Smooth muscle cell (in vitro differentiated cells): ENCODE data around the gene DNASE1L2. TPM values are rescaled to one million over a fixed set of nuclear protein-coding genes. Genes with fewer than 3 reads are reported as not detected.
A peak's percentile ranks its signal among the peaks of the same experiment; 100 is the strongest.

ENCODE experiments used
- DNase-seq: peaks from one replicate; lab custom pipeline; 2025; ENCODE audit not compliant: unreplicated experiment; lab: John Stamatoyannopoulos, UW
- H2AFZ ChIP-seq: fragments of 200-600 bp; sonication (generic); 2 replicates; pipeline ENCODE4 v1.6.0; 2016; ENCODE audit warnings: antibody characterized with exemption, low read depth, mild to moderate bottlenecking
- H3F3A ChIP-seq: fragments of 200-600 bp; sonication (generic); 2 replicates; pipeline ENCODE4 v1.6.0; 2017; ENCODE audit warnings: antibody characterized with exemption, low read depth
- H3K27ac ChIP-seq: fragments of 200-600 bp; sonication (generic); 2 replicates; pipeline ENCODE4 v1.5.1; 2016; ENCODE audit warnings: low read depth, mild to moderate bottlenecking
- H3K27me3 ChIP-seq: fragments of 200-600 bp; sonication (generic); 2 replicates; pipeline ENCODE4 v1.6.1; 2016; ENCODE audit warnings: low read depth, mild to moderate bottlenecking
- H3K36me3 ChIP-seq: fragments of 200-600 bp; sonication (generic); 2 replicates; pipeline ENCODE4 v1.5.1; 2016; ENCODE audit warnings: low read depth
- H3K4me1 ChIP-seq: fragments of 200-600 bp; sonication (generic); 2 replicates; pipeline ENCODE4 v1.5.1; 2016; ENCODE audit warnings: low read depth
- H3K4me2 ChIP-seq: fragments of 200-600 bp; sonication (generic); 2 replicates; pipeline ENCODE4 v1.6.0; 2016; ENCODE audit warnings: mild to moderate bottlenecking
- H3K4me3 ChIP-seq: fragments of 200-600 bp; sonication (generic); 2 replicates; pipeline ENCODE4 v1.5.1; 2016; ENCODE audit warnings: mild to moderate bottlenecking
- H3K79me2 ChIP-seq: fragments of 200-600 bp; sonication (generic); 2 replicates; pipeline ENCODE4 v1.6.0; 2016; ENCODE audit warnings: low read depth, mild to moderate bottlenecking
- H3K9ac ChIP-seq: fragments of 200-600 bp; sonication (generic); 2 replicates; pipeline ENCODE4 v1.6.0; 2016; ENCODE audit warnings: low read depth
- H3K9me3 ChIP-seq: fragments of 200-600 bp; sonication (generic); replicated peaks from 2 replicates; pipeline ENCODE4 v1.5.1; 2016; ENCODE audit warnings: low read depth
- H4K20me1 ChIP-seq: fragments of 200-600 bp; sonication (generic); 2 replicates; pipeline ENCODE4 v1.6.0; 2016; ENCODE audit warnings: low read depth
- CTCF ChIP-seq: fragments of 200-600 bp; sonication (generic); IDR thresholded peaks from 2 replicates; pipeline ENCODE4 v1.5.1; 2017; ENCODE audit warnings: borderline replicate concordance, mild to moderate bottlenecking, antibody characterized with exemption; ENCODE audit not compliant: insufficient read depth, poor library complexity, severe bottlenecking
- WGBS: methylation state at CpG from one replicate; pipeline ENCODE4 v1.1.7; 2016; ENCODE audit warnings: low lambda C conversion rate; 5-methylcytosine and 5-hydroxymethylcytosine counted together
- polyA plus RNA-seq: library from polyadenylated mRNA; unstranded; fragments of >200 nt; fragmentation: Nextera tagmentation; extraction: Ambion mirVana; gene quantifications from 2 replicates; pipeline ENCODE4 v1.2.1, GENCODE V29; 2016
- total RNA-seq: library from RNA; depleted of rRNA; stranded (reverse); fragments of >200 nt; gene quantifications from 2 replicates; pipeline ENCODE4 v1.2.3, GENCODE V29; 2014

The DNASE1L2 gene
- total and polyA plus RNA-seq, 2 experiments from 2014 or later, result 0.13 to 0.25 TPM

GRCh38 chr16:2244926-2245795 is 8.9 kb downstream of the DNASE1L2 start:
- H3K4me2 ChIP-seq, result no peak overlapping the region
- H3K9me3 ChIP-seq, result no peaks in the 10 kb centered on the region
- H3K36me3 ChIP-seq, result no peaks in the 10 kb centered on the region
- H2AFZ ChIP-seq, result no peak overlapping the region
- H3F3A ChIP-seq, result no peaks in the 10 kb centered on the region
- H3K4me3 ChIP-seq, result no peak overlapping the region
- H3K27me3 ChIP-seq, result no peaks in the 10 kb centered on the region
- TF ChIP-seq CTCF, result no peak
- no peak overlapping the region for H3K27ac ChIP-seq
- H4K20me1 ChIP-seq, result no peaks in the 10 kb centered on the region
- no peak for DNase-seq
- peaks cover 4% of the 10 kb centered on the region for H3K4me1 ChIP-seq
- 95% methylated on average over 30 of the region's 30 CpGs for WGBS
- peaks cover 28% of the 10 kb centered on the region for H3K79me2 ChIP-seq
- no peak overlapping the region for H3K9ac ChIP-seq

GRCh38 chr16:2246301-2246885 is 10.1 kb downstream of the DNASE1L2 start:
- Histone ChIP-seq H3K4me3 (no peak overlapping the region), H3K36me3 (no peaks in the 10 kb centered on the region), H2AFZ (no peak overlapping the region), H3K27me3 (no peaks in the 10 kb centered on the region), H3F3A (no peaks in the 10 kb centered on the region), H3K9ac (no peak overlapping the region), H3K79me2 (peaks cover 35% of the 10 kb centered on the region), H4K20me1 (no peaks in the 10 kb centered on the region), H3K27ac (no peak overlapping the region), H3K9me3 (no peaks in the 10 kb centered on the region), H3K4me1 (peaks cover 11% of the 10 kb centered on the region), H3K4me2 (no peak overlapping the region)
- WGBS, result 98% methylated on average over 18 of the region's 18 CpGs
- DNase-seq, result no peak
- no peak for TF ChIP-seq CTCF

- no peak overlapping the region for H2AFZ ChIP-seq
- peak overlapping the region; percentile 93 for H3K4me2 ChIP-seq
- 6% methylated on average over 33 of the region's 35 CpGs for WGBS
- H3K4me1 ChIP-seq, result peaks cover 11% of the 10 kb centered on the region
- peaks cover 12% of the 10 kb centered on the region for H4K20me1 ChIP-seq
- H3K79me2 ChIP-seq, result peaks cover 35% of the 10 kb centered on the region
- peak overlapping the region; percentile 7 for H3K9ac ChIP-seq
- H3F3A ChIP-seq, result peaks cover 21% of the 10 kb centered on the region
- H3K36me3 ChIP-seq, result peaks cover 5% of the 10 kb centered on the region
- no peaks in the 10 kb centered on the region for H3K9me3 ChIP-seq
- H3K4me3 ChIP-seq, result peak overlapping the region; percentile 77
- TF ChIP-seq CTCF, result no peak
- no peak for DNase-seq
- H3K27ac ChIP-seq, result peak overlapping the region; percentile 73
- H3K27me3 ChIP-seq, result no peaks in the 10 kb centered on the region
Measured at GRCh38 chr16:2250652-2251295, 14.5 kb downstream of the DNASE1L2 start.
